ENCODE measurements around the gene CREB5. TPM values are rescaled to one million over a fixed set of nuclear protein-coding genes. Genes with fewer than 3 reads are reported as not detected.

CREB5 gene
- total RNA-seq, 1 experiment from 2014 or later = 40.5 TPM

DNA sequence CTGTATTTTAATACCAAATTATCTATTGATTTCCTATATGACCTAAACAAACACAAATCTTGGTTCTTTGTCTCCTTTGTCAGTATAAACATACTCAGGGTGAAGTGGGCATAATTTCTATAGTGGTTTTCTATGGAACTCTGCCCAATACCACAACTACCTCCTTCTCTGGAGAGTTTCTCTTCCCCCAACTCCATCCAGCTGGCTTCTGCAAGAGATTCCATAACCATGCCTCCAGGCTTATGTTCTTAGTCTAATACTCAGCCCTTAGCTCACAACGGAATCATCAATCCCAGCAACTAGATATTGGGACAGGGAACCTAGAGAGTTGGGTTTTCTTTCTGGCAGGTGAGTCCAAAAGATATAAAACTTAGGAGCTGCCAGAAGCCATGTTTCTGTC is 418.5 kb downstream of the CREB5 start:
- CTCF ChIA-PET = interaction anchor here (0.6 to 2.1 kb wide), 4 partner anchors 10 to 260 kb away, joined by 3 to 9 read pairs (median 4); no protein-coding TSS in a partner anchor
- intact Hi-C loops (cut with micrococcal nuclease) = no loop called here

DNA sequence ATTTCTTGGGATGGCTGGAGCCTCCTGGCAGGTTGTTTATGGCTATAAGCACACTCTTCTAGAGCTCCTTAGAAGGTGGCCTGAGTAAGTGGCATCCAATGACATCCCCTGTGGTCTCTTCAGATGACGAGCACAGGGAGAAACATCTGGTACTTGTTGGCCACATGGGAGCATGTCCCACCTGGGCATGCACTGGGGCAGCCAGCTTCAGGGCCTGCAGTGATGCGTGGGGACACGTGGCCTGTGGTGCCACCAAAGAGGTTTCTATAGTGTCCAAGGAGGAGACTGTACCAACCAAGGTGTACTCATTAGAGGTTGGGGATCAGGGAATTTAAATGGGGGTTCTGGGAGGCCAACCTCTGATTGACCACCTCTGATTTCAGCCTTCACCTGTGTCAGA is 420.4 kb downstream of the CREB5 start:
- BruUV-seq (replicated peaks) = no TSS peak
- POLR2A ChIA-PET = no interaction called here
- Mint-ChIP-seq H3K27ac (ENCODE audit: low read depth, unreplicated experiment) (no peak overlapping the region), H3K4me3 (ENCODE audit: unreplicated experiment) (no peak overlapping the region), H3K4me1 (ENCODE audit: insufficient read depth, unreplicated experiment) (no peaks in the 10 kb centered on the region), H3K36me3 (ENCODE audit: insufficient read depth, unreplicated experiment) (no peaks in the 10 kb centered on the region), H3K9me3 (ENCODE audit: unreplicated experiment) (no peaks in the 10 kb centered on the region), H3K27me3 (ENCODE audit: insufficient read depth, unreplicated experiment) (no peaks in the 10 kb centered on the region)
- intact Hi-C loops (cut with micrococcal nuclease) = no loop called here
- CTCF ChIA-PET = interaction anchor here (2.1 kb wide), 1 partner anchor 8 kb away, joined by 9 read pairs; no protein-coding TSS in a partner anchor
- DNase-seq (ENCODE audit: unreplicated experiment) = no peak
- TF ChIP-seq, protein P1, sequence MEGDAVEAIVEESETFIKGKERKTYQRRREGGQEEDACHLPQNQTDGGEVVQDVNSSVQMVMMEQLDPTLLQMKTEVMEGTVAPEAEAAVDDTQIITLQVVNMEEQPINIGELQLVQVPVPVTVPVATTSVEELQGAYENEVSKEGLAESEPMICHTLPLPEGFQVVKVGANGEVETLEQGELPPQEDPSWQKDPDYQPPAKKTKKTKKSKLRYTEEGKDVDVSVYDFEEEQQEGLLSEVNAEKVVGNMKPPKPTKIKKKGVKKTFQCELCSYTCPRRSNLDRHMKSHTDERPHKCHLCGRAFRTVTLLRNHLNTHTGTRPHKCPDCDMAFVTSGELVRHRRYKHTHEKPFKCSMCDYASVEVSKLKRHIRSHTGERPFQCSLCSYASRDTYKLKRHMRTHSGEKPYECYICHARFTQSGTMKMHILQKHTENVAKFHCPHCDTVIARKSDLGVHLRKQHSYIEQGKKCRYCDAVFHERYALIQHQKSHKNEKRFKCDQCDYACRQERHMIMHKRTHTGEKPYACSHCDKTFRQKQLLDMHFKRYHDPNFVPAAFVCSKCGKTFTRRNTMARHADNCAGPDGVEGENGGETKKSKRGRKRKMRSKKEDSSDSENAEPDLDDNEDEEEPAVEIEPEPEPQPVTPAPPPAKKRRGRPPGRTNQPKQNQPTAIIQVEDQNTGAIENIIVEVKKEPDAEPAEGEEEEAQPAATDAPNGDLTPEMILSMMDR (IDR thresholded peaks at IDR 0.05; ENCODE audit: unreplicated experiment) = no peak

More for the DNA sequence above, 418.5 kb downstream of the CREB5 start:
- Mint-ChIP-seq H3K4me3 (ENCODE audit: unreplicated experiment) (no peak overlapping the region), H3K36me3 (ENCODE audit: insufficient read depth, unreplicated experiment) (no peaks in the 10 kb centered on the region), H3K4me1 (ENCODE audit: insufficient read depth, unreplicated experiment) (no peaks in the 10 kb centered on the region), H3K27ac (ENCODE audit: low read depth, unreplicated experiment) (no peak overlapping the region), H3K27me3 (ENCODE audit: insufficient read depth, unreplicated experiment) (no peaks in the 10 kb centered on the region), H3K9me3 (ENCODE audit: unreplicated experiment) (no peaks in the 10 kb centered on the region)
- POLR2A ChIA-PET = interaction anchor here (0.6 kb wide), 1 partner anchor 479 kb away, joined by 3 read pairs; no protein-coding TSS in a partner anchor
- TF ChIP-seq, protein P1 (IDR thresholded peaks at IDR 0.05; ENCODE audit: unreplicated experiment) = no peak
- no TSS peak for BruUV-seq (replicated peaks)
- DNase-seq (ENCODE audit: unreplicated experiment) = no peak

DNA sequence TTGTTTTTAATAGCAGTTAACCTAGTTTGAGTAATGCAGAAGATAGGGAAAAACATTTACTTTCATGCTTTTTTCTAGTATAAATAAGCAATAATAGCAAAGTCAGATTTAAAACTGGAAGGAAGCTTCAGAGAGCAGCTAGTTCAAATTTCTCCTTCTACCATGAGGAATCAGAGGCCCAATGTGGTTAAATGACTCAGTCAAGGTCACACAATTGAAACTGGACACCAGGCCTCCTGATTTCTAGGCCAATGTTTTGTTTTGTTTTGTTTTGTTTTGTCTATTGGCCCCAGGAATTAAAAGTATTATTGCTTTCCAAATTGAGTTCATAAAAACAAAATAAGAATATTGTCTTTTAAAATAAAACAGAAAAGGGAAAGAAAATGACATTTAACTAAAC is 423.5 kb downstream of the CREB5 start:
- CTCF ChIA-PET = no interaction called here
- POLR2A ChIA-PET = no interaction called here

DNA sequence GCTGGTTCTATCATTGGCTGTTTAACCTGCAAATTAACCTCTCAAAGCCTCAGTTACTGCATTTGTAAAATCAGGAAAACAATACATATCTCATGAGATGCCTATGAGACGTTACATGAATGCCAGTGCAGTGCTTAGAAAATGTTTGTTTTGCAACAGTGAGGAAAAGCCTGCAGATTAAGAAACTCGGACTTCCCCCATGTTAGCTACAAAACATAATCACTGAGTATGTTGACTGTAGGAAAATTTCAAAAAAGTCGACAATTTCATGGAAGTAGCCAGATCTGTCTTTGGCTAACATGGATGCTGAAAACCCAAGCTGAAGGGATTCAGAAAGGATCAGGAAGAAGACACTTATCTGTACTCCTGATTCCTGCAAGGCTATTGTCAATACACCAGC is 424.4 kb downstream of the CREB5 start:
- Mint-ChIP-seq H3K4me1 (ENCODE audit: insufficient read depth, unreplicated experiment) (no peaks in the 10 kb centered on the region), H3K27ac (ENCODE audit: low read depth, unreplicated experiment) (no peak overlapping the region), H3K9me3 (ENCODE audit: unreplicated experiment) (no peaks in the 10 kb centered on the region), H3K27me3 (ENCODE audit: insufficient read depth, unreplicated experiment) (no peaks in the 10 kb centered on the region), H3K36me3 (ENCODE audit: insufficient read depth, unreplicated experiment) (no peaks in the 10 kb centered on the region), H3K4me3 (ENCODE audit: unreplicated experiment) (no peak overlapping the region)
- no TSS peak for BruUV-seq (replicated peaks)
- CTCF ChIA-PET = no interaction called here
- no peak for DNase-seq (ENCODE audit: unreplicated experiment)
- POLR2A ChIA-PET = no interaction called here
- TF ChIP-seq, protein P1 (IDR thresholded peaks at IDR 0.05; ENCODE audit: unreplicated experiment) = no peak
- intact Hi-C loops (cut with micrococcal nuclease) = no loop called here

More for the DNA sequence above, 423.5 kb downstream of the CREB5 start:
- Mint-ChIP-seq H3K9me3 (ENCODE audit: unreplicated experiment) (no peaks in the 10 kb centered on the region), H3K27ac (ENCODE audit: low read depth, unreplicated experiment) (no peak overlapping the region), H3K27me3 (ENCODE audit: insufficient read depth, unreplicated experiment) (no peaks in the 10 kb centered on the region), H3K4me3 (ENCODE audit: unreplicated experiment) (no peak overlapping the region), H3K4me1 (ENCODE audit: insufficient read depth, unreplicated experiment) (no peaks in the 10 kb centered on the region), H3K36me3 (ENCODE audit: insufficient read depth, unreplicated experiment) (no peaks in the 10 kb centered on the region)
- BruUV-seq (replicated peaks) = no TSS peak
- intact Hi-C loops (cut with micrococcal nuclease) = no loop called here
- TF ChIP-seq, protein P1 (IDR thresholded peaks at IDR 0.05; ENCODE audit: unreplicated experiment) = no peak
- peak; percentile 42 for DNase-seq (ENCODE audit: unreplicated experiment)
